Mucosa of gallbladder (tissue), 1 donor: ENCODE results near the gene TMEM131. TPM values are rescaled to one million over a fixed set of nuclear protein-coding genes. Genes with fewer than 3 reads are reported as not detected.

ENCODE experiments used
- DNase-seq: peaks from one replicate; pipeline ENCODE4 v3.0.0-alpha.2; 2020; ENCODE audit warnings: low spot score
- total RNA-seq: library from RNA; stranded (reverse); gene quantifications from one replicate; pipeline ENCODE4 v1.2.1, GENCODE V29; 2021
- donor health status: DM: no; HTN: no; CAD: no.

TMEM131 gene
- total RNA-seq, 1 donor from 2014 or later = 52.8 TPM

- DNase-seq = no peak
Measured at GRCh38 chr2:97739893-97740245, 255.9 kb downstream of the TMEM131 start.

DNA sequence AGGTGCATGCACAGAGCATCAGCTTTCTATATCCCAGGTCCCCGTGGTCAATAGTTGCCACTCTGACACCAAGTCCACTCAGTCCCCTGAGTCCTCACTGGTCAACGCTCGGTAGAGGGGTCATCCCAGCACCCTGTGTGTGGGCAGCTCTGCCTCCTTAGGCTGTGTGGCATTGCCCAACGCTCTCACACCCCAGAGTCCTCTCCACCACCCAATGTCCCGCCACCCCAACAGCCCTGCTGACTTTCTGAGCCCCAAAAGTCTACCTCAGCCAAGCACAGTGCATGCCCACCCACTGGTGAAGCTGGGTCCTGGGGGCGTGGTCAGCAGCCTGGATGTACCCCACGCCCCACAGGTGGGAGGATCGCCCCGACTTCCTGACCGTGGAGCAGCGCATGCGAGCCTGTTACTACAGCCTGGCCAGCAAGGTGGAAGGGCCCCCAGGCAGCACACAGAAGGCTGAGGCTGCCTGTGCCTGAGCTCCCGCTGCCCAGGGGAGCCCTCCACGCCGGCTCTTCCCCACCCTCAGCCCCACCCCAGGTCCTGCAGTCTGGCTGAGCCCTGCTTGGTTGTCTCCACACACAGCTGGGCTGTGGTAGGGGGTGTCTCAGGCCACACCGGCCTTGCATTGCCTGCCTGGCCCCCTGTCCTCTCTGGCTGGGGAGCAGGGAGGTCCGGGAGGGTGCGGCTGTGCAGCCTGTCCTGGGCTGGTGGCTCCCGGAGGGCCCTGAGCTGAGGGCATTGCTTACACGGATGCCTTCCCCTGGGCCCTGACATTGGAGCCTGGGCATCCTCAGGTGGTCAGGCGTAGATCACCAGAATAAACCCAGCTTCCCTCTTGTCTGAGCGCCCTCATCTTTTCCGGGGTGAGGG is 256.5 kb downstream of the TMEM131 start:
- no peak for DNase-seq

GRCh38 chr2:97738179-97739019 is 257.3 kb downstream of the TMEM131 start:
- no peak for DNase-seq

DNA sequence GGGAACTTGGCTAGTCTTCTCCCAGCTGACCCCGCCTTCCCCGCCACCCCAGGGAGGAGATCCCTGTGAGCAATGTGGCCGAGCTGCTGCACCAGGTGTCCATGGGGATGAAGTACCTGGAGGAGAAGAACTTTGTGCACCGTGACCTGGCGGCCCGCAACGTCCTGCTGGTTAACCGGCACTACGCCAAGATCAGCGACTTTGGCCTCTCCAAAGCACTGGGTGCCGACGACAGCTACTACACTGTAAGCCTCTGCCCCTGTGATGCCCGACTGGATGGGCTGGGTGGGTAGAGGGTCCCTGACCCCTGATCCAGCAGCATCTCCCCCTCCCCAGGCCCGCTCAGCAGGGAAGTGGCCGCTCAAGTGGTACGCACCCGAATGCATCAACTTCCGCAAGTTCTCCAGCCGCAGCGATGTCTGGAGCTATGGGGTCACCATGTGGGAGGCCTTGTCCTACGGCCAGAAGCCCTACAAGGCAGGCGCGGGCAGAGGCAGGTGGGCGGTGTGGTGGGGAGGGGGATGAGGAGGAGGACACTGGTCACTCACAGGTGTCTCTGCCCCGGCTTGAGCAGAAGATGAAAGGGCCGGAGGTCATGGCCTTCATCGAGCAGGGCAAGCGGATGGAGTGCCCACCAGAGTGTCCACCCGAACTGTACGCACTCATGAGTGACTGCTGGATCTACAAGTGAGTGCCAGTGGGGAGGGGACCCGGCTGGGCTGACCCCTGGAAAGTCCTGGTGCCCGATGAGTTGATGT is 258.1 kb downstream of the TMEM131 start:
- no peak for DNase-seq

DNA sequence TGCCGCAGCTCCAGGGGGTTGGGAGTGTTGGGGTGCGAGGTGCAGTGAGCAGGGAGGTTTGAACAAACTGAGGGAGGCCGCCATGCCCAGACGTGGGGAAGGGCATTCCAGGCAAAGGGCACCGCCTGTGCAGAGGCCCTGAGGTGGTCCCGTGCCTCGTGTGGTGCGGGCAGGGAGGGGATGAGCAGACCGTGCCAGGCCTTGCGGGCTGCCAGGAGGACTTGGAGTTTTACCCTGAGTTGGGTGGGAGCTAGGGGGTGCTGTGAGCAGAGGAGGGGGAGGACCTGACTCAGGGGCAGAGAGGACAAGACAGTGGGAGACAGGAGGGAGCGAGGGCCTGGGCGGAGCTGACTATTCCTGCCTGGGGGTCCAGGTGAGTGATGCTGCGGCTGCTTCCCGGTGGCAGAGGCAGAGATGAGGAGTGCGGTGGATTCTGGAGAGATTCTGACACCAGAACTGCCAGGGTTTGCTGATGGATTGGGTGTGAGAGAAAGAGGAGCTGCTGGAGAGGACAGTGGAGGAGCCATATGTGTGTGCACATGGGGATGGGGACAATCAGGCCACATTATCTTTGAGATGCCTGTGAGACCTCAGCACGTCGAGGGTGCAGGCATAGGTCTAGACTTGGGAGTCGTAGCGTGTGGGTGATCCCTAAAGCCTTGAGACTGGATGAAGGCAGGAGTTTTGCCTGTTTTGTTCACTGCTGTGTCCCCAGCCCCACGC is 259.0 kb downstream of the TMEM131 start:
- no peak for DNase-seq

DNA sequence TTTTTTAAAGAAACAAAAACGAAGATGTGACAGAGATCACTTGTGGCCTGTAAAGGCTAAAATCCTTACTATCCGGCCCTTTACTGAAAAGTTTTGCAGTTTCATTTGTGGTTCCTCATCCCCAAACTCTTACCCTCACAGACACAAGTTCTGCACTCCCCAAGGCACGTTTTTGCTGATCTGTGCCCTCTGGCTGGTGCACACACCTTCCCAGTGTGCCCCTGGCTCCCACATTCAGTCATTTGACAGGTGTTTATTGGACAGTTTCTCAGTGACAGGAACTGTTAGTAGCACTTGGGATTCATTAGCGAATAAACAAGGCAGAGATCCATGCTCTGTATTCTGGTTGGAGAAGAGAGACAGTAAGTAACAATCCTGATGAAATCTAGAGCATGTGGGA is 259.6 kb downstream of the TMEM131 start:
- no peak for DNase-seq

DNA sequence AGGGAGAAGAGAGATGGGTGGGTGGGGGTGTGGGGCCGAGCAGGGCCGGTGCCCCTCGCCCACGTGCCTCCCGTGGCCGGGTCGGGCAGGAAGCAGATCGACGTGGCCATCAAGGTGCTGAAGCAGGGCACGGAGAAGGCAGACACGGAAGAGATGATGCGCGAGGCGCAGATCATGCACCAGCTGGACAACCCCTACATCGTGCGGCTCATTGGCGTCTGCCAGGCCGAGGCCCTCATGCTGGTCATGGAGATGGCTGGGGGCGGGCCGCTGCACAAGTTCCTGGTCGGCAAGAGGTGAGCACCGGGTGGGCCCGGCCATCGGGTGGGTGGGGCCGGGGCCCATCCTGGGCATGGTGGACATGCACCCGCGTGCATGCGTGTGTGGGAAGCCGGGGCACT is 260.6 kb downstream of the TMEM131 start:
- DNase-seq = no peak

- DNase-seq = no peak
Measured at GRCh38 chr2:97734061-97735051, 261.4 kb downstream of the TMEM131 start.

- no peak for DNase-seq
Measured at GRCh38 chr2:97733341-97734035, 262.3 kb downstream of the TMEM131 start.

- DNase-seq = no peak
Measured at GRCh38 chr2:97732436-97733340, 263.1 kb downstream of the TMEM131 start.

DNA sequence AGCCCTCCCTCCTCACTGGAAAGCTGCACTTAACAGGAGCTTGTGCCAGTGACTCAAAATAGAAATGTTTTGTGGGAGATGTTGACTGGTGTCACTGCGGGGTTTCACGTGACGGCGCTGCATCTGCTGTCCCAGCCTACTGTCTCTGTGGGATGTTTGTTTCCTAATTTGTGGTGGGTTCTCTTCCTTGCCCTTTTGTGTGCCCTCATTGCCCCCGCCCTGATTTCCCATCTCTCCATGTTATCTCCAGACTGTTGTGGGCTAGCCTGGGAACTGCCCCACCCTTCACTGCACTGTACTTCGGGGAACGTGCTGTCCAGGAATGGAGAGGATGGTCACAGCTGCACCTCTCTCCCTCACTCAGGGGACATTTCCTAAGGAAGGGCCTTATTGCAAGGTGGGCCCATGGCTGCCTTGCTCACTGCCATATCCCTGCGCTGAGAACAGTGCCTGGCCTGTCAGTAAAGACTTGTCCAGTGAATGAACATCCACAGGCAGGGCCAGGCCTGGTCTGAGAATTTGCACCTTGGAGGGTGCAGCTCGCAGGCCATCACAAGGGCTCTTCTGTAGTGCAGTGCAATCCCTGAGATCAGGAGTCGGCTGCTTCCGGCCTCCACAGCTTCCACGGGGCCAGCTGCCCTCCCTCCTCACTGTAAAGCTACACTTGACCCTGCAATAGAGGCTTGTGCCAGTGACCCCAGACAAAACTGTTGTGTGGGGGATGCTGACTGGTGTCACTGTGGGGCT is 264.3 kb downstream of the TMEM131 start:
- no peak for DNase-seq

DNA sequence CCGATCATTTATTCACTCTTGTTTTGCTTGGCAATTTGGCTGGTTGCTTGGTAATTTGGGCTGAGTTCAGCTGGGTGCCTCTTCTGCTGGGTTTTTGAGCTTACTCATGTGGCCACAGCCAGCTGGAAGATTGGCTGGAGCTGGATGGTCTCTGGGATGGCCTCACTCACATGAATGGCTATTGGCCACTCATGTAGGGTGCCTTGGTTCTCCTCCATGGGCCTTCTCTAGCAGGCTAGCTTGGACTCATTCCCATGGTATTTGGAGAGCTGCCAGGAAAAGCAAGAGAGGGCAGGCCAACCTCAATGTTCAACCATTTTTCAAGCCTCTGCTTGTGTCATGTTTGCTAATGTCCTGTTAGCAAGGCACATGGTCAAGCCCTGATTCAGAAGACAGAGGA is 265.5 kb downstream of the TMEM131 start:
- DNase-seq = no peak

DNA sequence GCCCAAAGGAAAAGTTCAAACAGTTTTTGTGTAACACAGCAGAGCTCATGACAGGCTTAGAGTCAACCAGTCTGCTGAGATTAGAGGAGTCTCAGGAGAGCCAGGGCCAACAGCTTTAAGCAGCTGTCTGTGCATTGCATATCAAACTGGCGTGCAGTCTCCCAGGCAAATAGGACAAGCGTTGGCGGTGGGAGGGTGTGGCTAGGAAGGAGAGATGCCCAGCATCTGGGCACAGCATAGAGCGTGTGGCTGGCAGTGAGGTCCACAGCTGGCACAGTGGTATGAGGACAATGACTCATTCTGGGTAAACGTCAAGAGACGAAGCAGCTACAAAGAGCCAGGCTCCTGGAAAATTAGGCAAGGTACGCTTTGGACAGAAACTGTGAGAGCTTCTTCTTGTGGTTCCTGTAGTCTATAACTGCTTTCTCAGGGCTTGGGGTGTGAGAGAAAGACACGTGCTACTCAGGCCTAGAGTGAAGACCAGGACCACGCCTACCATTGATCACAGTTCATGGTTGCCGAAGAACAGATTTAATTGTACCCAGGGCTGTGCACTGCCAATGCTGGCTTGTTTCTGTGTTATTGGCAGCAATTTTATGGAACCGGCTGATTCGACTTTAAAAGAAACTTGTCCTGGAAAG is 267.5 kb downstream of the TMEM131 start:
- no peak for DNase-seq

GRCh38 chr2:97727296-97727695 is 268.5 kb downstream of the TMEM131 start:
- no peak for DNase-seq

GRCh38 chr2:97726261-97727064 is 269.3 kb downstream of the TMEM131 start:
- no peak for DNase-seq

DNA sequence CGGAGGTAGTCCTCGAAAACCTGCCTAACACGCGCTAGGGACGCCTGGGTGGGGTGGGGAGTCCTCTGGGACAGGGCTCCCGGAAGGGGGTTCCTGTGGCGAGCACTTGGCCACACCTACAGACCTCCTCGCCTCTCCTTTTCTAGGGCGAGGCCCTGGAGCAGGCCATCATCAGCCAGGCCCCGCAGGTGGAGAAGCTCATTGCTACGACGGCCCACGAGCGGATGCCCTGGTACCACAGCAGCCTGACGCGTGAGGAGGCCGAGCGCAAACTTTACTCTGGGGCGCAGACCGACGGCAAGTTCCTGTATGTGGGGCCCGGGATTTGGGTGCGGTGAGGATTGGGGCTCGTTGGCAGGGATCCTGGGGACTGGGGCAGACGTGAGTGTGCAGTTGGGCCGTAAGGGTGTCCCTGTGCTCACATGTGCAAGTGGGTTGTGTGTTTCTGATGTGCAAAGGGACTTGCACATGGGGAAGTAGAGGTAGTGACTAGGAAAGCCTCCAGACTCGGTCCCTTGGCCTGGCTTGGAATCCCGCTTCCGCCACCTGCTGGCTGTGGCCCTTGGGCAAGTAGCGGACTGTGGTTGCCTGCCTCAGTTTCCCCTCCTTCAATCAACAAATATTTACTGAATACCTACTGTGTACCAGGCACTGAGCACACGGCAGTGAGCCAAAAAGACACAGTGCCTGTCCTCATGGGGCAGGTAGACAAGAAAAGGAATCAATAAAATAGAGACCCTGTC is 270.6 kb downstream of the TMEM131 start:
- DNase-seq = no peak
